Measurements from ENCODE around the gene HSH2D.

DNA sequence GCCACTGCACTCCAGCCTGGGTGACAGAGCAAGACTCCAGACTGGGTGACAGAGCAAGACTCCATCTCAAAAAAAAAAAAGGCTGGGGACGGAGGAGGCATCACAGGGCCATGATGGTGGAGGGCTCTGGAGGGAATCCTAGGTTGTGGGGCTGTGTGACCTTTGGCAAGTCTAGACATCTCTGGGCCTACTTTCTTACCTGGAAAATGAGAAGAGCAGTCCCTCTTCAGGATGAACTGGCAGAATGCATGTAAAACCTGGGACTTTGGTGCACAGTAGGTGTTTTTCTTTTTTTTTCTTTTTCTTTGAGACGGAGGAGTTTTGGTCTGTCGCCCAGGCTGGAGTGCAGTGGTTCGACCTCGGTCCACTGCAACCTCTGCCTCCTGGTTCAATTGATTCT lies 16.2 kb downstream of the HSH2D start:
- no peak for TF ChIP-seq CTCF (IDR thresholded peaks at IDR 0.05)
- TF ChIP-seq POLR2A (IDR thresholded peaks at IDR 0.05) = no peak
